ENCODE results near the gene MAGI2. TPM values are rescaled to one million over a fixed set of nuclear protein-coding genes. Genes with fewer than 3 reads are reported as not detected.

The MAGI2 gene
- total RNA-seq, 1 donor from 2014 or later = 5.4 TPM

DNA sequence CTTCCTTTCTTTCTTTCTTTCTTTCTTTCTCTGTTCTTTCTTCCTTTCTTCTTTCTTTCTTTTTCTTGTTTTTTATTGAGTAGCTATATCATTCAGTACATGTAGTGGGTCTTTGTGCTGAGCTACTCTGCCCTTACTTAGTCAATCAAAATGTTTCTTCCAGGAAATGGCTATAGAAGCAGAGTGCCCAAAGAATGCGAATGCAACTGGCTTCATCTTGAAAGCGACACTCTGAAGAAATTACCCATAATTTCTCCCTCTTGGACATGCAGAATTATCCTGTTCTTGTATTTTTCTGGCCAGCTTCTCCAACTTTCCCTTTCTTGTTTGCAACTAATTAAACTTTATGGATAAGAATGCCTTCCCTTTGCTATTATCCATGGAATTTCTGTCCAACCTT lies 441.5 kb downstream of the MAGI2 start:
- no peaks in the 10 kb centered on the region for H3K79me2 ChIP-seq (ENCODE audit: insufficient read depth, low read length)
- H3K9me3 Mint-ChIP-seq (ENCODE audit: unreplicated experiment) = peaks cover 1% of the 10 kb centered on the region
- no peak overlapping the region for H3K9ac ChIP-seq (ENCODE audit: low read length)
- no peak overlapping the region for H3K27ac Mint-ChIP-seq (ENCODE audit: unreplicated experiment)
- H3K4me3 ChIP-seq (ENCODE audit: insufficient read depth, low read depth, low read length) = no peak overlapping the region
- no peaks in the 10 kb centered on the region for H3K4me1 Mint-ChIP-seq (ENCODE audit: low read depth, unreplicated experiment)
- no peak for FAIRE-seq
- H2AFZ ChIP-seq (ENCODE audit: low read depth, low read length) = no peak overlapping the region
- no peaks in the 10 kb centered on the region for H3K4me1 ChIP-seq (ENCODE audit: insufficient read depth, low read length)
- H3K36me3 Mint-ChIP-seq (ENCODE audit: low read depth, unreplicated experiment) = no peaks in the 10 kb centered on the region
- H3K4me2 ChIP-seq (ENCODE audit: low read length) = no peak overlapping the region
- H3K4me3 Mint-ChIP-seq (ENCODE audit: unreplicated experiment) = no peak overlapping the region
- H3K27me3 Mint-ChIP-seq (ENCODE audit: low read depth, unreplicated experiment) = no peaks in the 10 kb centered on the region
- no peaks in the 10 kb centered on the region for H3K27me3 ChIP-seq (ENCODE audit: insufficient read depth, low read length)
- H4K20me1 ChIP-seq (ENCODE audit: insufficient read depth, low read length) = no peaks in the 10 kb centered on the region
- no peaks in the 10 kb centered on the region for H3K36me3 ChIP-seq (ENCODE audit: insufficient read depth, low read length)
- DNase-seq (ENCODE audit: low read depth) = no peak
- H3K27ac ChIP-seq (ENCODE audit: low read depth, low read length) = no peak overlapping the region
- TF ChIP-seq CTCF (IDR thresholded peaks at IDR 0.05; ENCODE audit: insufficient read depth, low read depth, low read length) = no peak
- TF ChIP-seq EZH2 (IDR thresholded peaks at IDR 0.05; ENCODE audit: insufficient read depth, low read length) = no peak
- no peaks in the 10 kb centered on the region for H3K9me3 ChIP-seq (ENCODE audit: insufficient read depth, low read depth, low read length)

DNA sequence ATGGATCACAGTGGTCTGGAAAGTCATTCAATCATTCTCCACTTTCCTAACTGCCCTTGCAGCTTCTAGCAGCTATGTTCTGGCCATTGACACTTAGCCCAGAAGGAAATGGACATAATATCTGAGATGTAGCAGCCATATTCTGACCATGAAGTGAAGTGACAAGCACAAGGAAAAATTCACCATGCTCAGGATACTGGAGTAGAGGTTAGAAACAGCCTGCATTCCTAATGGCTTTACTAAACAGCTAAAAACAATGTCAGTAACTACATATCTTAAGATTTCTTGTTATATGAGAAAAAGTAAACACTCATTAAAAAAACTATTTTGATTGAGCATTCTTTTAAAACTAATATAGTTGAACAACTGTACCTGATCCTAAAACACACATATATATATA lies 443.8 kb downstream of the MAGI2 start:
- Histone ChIP-seq H2AFZ (ENCODE audit: low read depth, low read length) (no peak overlapping the region), H3K9ac (ENCODE audit: low read length) (no peak overlapping the region), H3K27ac (ENCODE audit: low read depth, low read length) (no peak overlapping the region), H3K79me2 (ENCODE audit: insufficient read depth, low read length) (no peaks in the 10 kb centered on the region), H3K4me1 (ENCODE audit: insufficient read depth, low read length) (no peaks in the 10 kb centered on the region), H4K20me1 (ENCODE audit: insufficient read depth, low read length) (no peaks in the 10 kb centered on the region), H3K27me3 (ENCODE audit: insufficient read depth, low read length) (no peaks in the 10 kb centered on the region), H3K36me3 (ENCODE audit: insufficient read depth, low read length) (no peaks in the 10 kb centered on the region), H3K4me3 (ENCODE audit: insufficient read depth, low read depth, low read length) (no peak overlapping the region), H3K9me3 (ENCODE audit: insufficient read depth, low read depth, low read length) (no peaks in the 10 kb centered on the region), H3K4me2 (ENCODE audit: low read length) (no peak overlapping the region)
- no peak for TF ChIP-seq EZH2 (IDR thresholded peaks at IDR 0.05; ENCODE audit: insufficient read depth, low read length)
- no peak for TF ChIP-seq CTCF (IDR thresholded peaks at IDR 0.05; ENCODE audit: insufficient read depth, low read depth, low read length)
- DNase-seq (ENCODE audit: low read depth) (no peak), FAIRE-seq (no peak)
- Mint-ChIP-seq H3K27me3 (ENCODE audit: low read depth, unreplicated experiment) (no peaks in the 10 kb centered on the region), H3K36me3 (ENCODE audit: low read depth, unreplicated experiment) (no peaks in the 10 kb centered on the region), H3K4me1 (ENCODE audit: low read depth, unreplicated experiment) (no peaks in the 10 kb centered on the region), H3K9me3 (ENCODE audit: unreplicated experiment) (peaks cover 1% of the 10 kb centered on the region), H3K4me3 (ENCODE audit: unreplicated experiment) (no peak overlapping the region), H3K27ac (ENCODE audit: unreplicated experiment) (no peak overlapping the region)

- Histone ChIP-seq H3K27me3 (ENCODE audit: insufficient read depth, low read length) (no peaks in the 10 kb centered on the region), H3K27ac (ENCODE audit: low read depth, low read length) (no peak overlapping the region), H3K4me2 (ENCODE audit: low read length) (no peak overlapping the region), H3K4me1 (ENCODE audit: insufficient read depth, low read length) (no peaks in the 10 kb centered on the region), H3K36me3 (ENCODE audit: insufficient read depth, low read length) (no peaks in the 10 kb centered on the region), H3K79me2 (ENCODE audit: insufficient read depth, low read length) (no peaks in the 10 kb centered on the region), H3K9ac (ENCODE audit: low read length) (no peak overlapping the region), H2AFZ (ENCODE audit: low read depth, low read length) (no peak overlapping the region), H3K9me3 (ENCODE audit: insufficient read depth, low read depth, low read length) (no peaks in the 10 kb centered on the region), H4K20me1 (ENCODE audit: insufficient read depth, low read length) (no peaks in the 10 kb centered on the region), H3K4me3 (ENCODE audit: insufficient read depth, low read depth, low read length) (no peak overlapping the region)
- H3K4me3 Mint-ChIP-seq (ENCODE audit: unreplicated experiment) = no peak overlapping the region
- no peaks in the 10 kb centered on the region for H3K4me1 Mint-ChIP-seq (ENCODE audit: low read depth, unreplicated experiment)
- H3K27me3 Mint-ChIP-seq (ENCODE audit: low read depth, unreplicated experiment) = no peaks in the 10 kb centered on the region
- no peak overlapping the region for H3K27ac Mint-ChIP-seq (ENCODE audit: unreplicated experiment)
- H3K36me3 Mint-ChIP-seq (ENCODE audit: low read depth, unreplicated experiment) = no peaks in the 10 kb centered on the region
- H3K9me3 Mint-ChIP-seq (ENCODE audit: unreplicated experiment) = peaks cover 3% of the 10 kb centered on the region
- TF ChIP-seq EZH2 (IDR thresholded peaks at IDR 0.05; ENCODE audit: insufficient read depth, low read length) (no peak), CTCF (IDR thresholded peaks at IDR 0.05; ENCODE audit: insufficient read depth, low read depth, low read length) (no peak)
- DNase-seq (ENCODE audit: low read depth) (no peak), FAIRE-seq (no peak)
These were observed 444.7 kb downstream of the MAGI2 start for GRCh38 chr7:79008786-79009185.

All from astrocyte (in vitro differentiated cells and primary cell).